Activated naive CD8-positive, alpha-beta T cell treated with anti-CD3 and anti-CD28 coated beads for 36 hours (primary cell): Measurements from ENCODE around the gene POFUT2. TPM values are rescaled to one million over a fixed set of nuclear protein-coding genes. Genes with fewer than 3 reads are reported as not detected.
A peak's percentile ranks its signal among the peaks of the same experiment; 100 is the strongest.

Experiments used
- DNase-seq: peaks from one replicate; pipeline ENCODE4 v3.0.0; 2021
- H3K27ac Mint-ChIP-seq: one replicate; pipeline ENCODE4 v1.8.0; 2022; ENCODE audit warnings: mild to moderate bottlenecking, moderate library complexity, mixed read lengths
- H3K27me3 Mint-ChIP-seq: one replicate; pipeline ENCODE4 v1.8.0; 2022; ENCODE audit warnings: mild to moderate bottlenecking, mixed read lengths
- H3K36me3 Mint-ChIP-seq: one replicate; pipeline ENCODE4 v1.8.0; 2021; ENCODE audit warnings: mild to moderate bottlenecking, mixed read lengths
- H3K4me1 Mint-ChIP-seq: one replicate; pipeline ENCODE4 v1.8.0; 2021; ENCODE audit warnings: mixed read lengths
- H3K4me3 Mint-ChIP-seq: one replicate; pipeline ENCODE4 v1.8.0; 2022; ENCODE audit warnings: mild to moderate bottlenecking, moderate library complexity, mixed read lengths
- H3K9me3 Mint-ChIP-seq: one replicate; pipeline ENCODE4 v1.8.0; 2022; ENCODE audit warnings: mixed read lengths
- total RNA-seq, 2 experiments: library from RNA; stranded (reverse); gene quantifications; one replicate each; pipeline ENCODE4 v1.2.3, GENCODE V29; 2021

The POFUT2 gene
- total RNA-seq, 2 experiments from 2014 or later, result 11.6 to 13.3 TPM

GRCh38 chr21:45234127-45234526 lies 53.6 kb downstream of the POFUT2 start:
- H3K4me3 Mint-ChIP-seq, result peak overlapping the region; percentile 48
- peaks cover 23% of the 10 kb centered on the region for H3K27me3 Mint-ChIP-seq
- no peaks in the 10 kb centered on the region for H3K36me3 Mint-ChIP-seq
- no peaks in the 10 kb centered on the region for H3K9me3 Mint-ChIP-seq
- no peaks in the 10 kb centered on the region for H3K4me1 Mint-ChIP-seq
- no peak overlapping the region for H3K27ac Mint-ChIP-seq
- no peak for DNase-seq

GRCh38 chr21:45231705-45232104 lies 56.0 kb downstream of the POFUT2 start:
- DNase-seq, result no peak
- H3K9me3 Mint-ChIP-seq, result no peaks in the 10 kb centered on the region
- H3K36me3 Mint-ChIP-seq, result no peaks in the 10 kb centered on the region
- peaks cover 11% of the 10 kb centered on the region for H3K27me3 Mint-ChIP-seq
- peaks cover 18% of the 10 kb centered on the region for H3K4me1 Mint-ChIP-seq
- no peak overlapping the region for H3K27ac Mint-ChIP-seq
- no peak overlapping the region for H3K4me3 Mint-ChIP-seq

GRCh38 chr21:45228656-45229240 lies 58.9 kb downstream of the POFUT2 start:
- Mint-ChIP-seq H3K27me3 (no peaks in the 10 kb centered on the region), H3K9me3 (no peaks in the 10 kb centered on the region), H3K4me1 (peaks cover 30% of the 10 kb centered on the region), H3K4me3 (no peak overlapping the region), H3K36me3 (no peaks in the 10 kb centered on the region), H3K27ac (no peak overlapping the region)
- DNase-seq, result no peak

GRCh38 chr21:45228171-45228641 lies 59.5 kb downstream of the POFUT2 start:
- DNase-seq, result peak; percentile 77
- H3K9me3 Mint-ChIP-seq, result no peaks in the 10 kb centered on the region
- H3K4me3 Mint-ChIP-seq, result no peak overlapping the region
- H3K27me3 Mint-ChIP-seq, result no peaks in the 10 kb centered on the region
- no peaks in the 10 kb centered on the region for H3K36me3 Mint-ChIP-seq
- H3K27ac Mint-ChIP-seq, result no peak overlapping the region
- peaks cover 30% of the 10 kb centered on the region for H3K4me1 Mint-ChIP-seq

GRCh38 chr21:45227735-45228134 lies 60.0 kb downstream of the POFUT2 start:
- no peaks in the 10 kb centered on the region for H3K27me3 Mint-ChIP-seq
- peaks cover 30% of the 10 kb centered on the region for H3K4me1 Mint-ChIP-seq
- no peak overlapping the region for H3K4me3 Mint-ChIP-seq
- no peak for DNase-seq
- H3K36me3 Mint-ChIP-seq, result no peaks in the 10 kb centered on the region
- H3K9me3 Mint-ChIP-seq, result no peaks in the 10 kb centered on the region
- no peak overlapping the region for H3K27ac Mint-ChIP-seq

- H3K27me3 Mint-ChIP-seq, result no peaks in the 10 kb centered on the region
- peak overlapping the region; percentile 25 for H3K27ac Mint-ChIP-seq
- H3K9me3 Mint-ChIP-seq, result no peaks in the 10 kb centered on the region
- no peaks in the 10 kb centered on the region for H3K36me3 Mint-ChIP-seq
- no peak overlapping the region for H3K4me3 Mint-ChIP-seq
- DNase-seq, result no peak
- peaks cover 30% of the 10 kb centered on the region for H3K4me1 Mint-ChIP-seq
Measured at GRCh38 chr21:45226540-45227326, 61.0 kb downstream of the POFUT2 start.

- H3K36me3 Mint-ChIP-seq, result no peaks in the 10 kb centered on the region
- H3K9me3 Mint-ChIP-seq, result no peaks in the 10 kb centered on the region
- DNase-seq, result no peak
- no peaks in the 10 kb centered on the region for H3K27me3 Mint-ChIP-seq
- H3K4me3 Mint-ChIP-seq, result no peak overlapping the region
- H3K27ac Mint-ChIP-seq, result peak overlapping the region; percentile 10
- peaks cover 30% of the 10 kb centered on the region for H3K4me1 Mint-ChIP-seq
Measured at GRCh38 chr21:45225741-45226327, 61.9 kb downstream of the POFUT2 start.

- Mint-ChIP-seq H3K9me3 (no peaks in the 10 kb centered on the region), H3K27ac (no peak overlapping the region), H3K36me3 (no peaks in the 10 kb centered on the region), H3K27me3 (no peaks in the 10 kb centered on the region), H3K4me1 (peaks cover 30% of the 10 kb centered on the region), H3K4me3 (no peak overlapping the region)
- DNase-seq, result no peak
Measured at GRCh38 chr21:45225041-45225740, 62.5 kb downstream of the POFUT2 start.

- no peak for DNase-seq
- no peak overlapping the region for H3K4me3 Mint-ChIP-seq
- H3K27me3 Mint-ChIP-seq, result no peaks in the 10 kb centered on the region
- H3K9me3 Mint-ChIP-seq, result no peaks in the 10 kb centered on the region
- H3K4me1 Mint-ChIP-seq, result peaks cover 30% of the 10 kb centered on the region
- no peak overlapping the region for H3K27ac Mint-ChIP-seq
- H3K36me3 Mint-ChIP-seq, result no peaks in the 10 kb centered on the region
Measured at GRCh38 chr21:45224189-45224938, 63.3 kb downstream of the POFUT2 start.

- no peak overlapping the region for H3K4me3 Mint-ChIP-seq
- DNase-seq, result no peak
- peaks cover 4% of the 10 kb centered on the region for H3K36me3 Mint-ChIP-seq
- H3K27me3 Mint-ChIP-seq, result no peaks in the 10 kb centered on the region
- no peak overlapping the region for H3K27ac Mint-ChIP-seq
- H3K9me3 Mint-ChIP-seq, result no peaks in the 10 kb centered on the region
- H3K4me1 Mint-ChIP-seq, result peaks cover 28% of the 10 kb centered on the region
Measured at GRCh38 chr21:45223236-45224185, 64.2 kb downstream of the POFUT2 start.

- peaks cover 17% of the 10 kb centered on the region for H3K36me3 Mint-ChIP-seq
- H3K4me3 Mint-ChIP-seq, result no peak overlapping the region
- no peak overlapping the region for H3K27ac Mint-ChIP-seq
- peaks cover 14% of the 10 kb centered on the region for H3K4me1 Mint-ChIP-seq
- H3K27me3 Mint-ChIP-seq, result no peaks in the 10 kb centered on the region
- no peak for DNase-seq
- H3K9me3 Mint-ChIP-seq, result peaks cover 8% of the 10 kb centered on the region
Measured at GRCh38 chr21:45222001-45222400, 65.7 kb downstream of the POFUT2 start.

GRCh38 chr21:45220714-45221490 lies 66.8 kb downstream of the POFUT2 start:
- Mint-ChIP-seq H3K27me3 (no peaks in the 10 kb centered on the region), H3K9me3 (peaks cover 14% of the 10 kb centered on the region), H3K36me3 (peaks cover 28% of the 10 kb centered on the region), H3K4me1 (peaks cover 3% of the 10 kb centered on the region), H3K27ac (no peak overlapping the region), H3K4me3 (no peak overlapping the region)
- DNase-seq, result no peak

GRCh38 chr21:45220071-45220481 lies 67.6 kb downstream of the POFUT2 start:
- DNase-seq, result no peak
- no peaks in the 10 kb centered on the region for H3K4me1 Mint-ChIP-seq
- no peak overlapping the region for H3K27ac Mint-ChIP-seq
- H3K9me3 Mint-ChIP-seq, result peaks cover 14% of the 10 kb centered on the region
- H3K27me3 Mint-ChIP-seq, result no peaks in the 10 kb centered on the region
- H3K36me3 Mint-ChIP-seq, result peaks cover 28% of the 10 kb centered on the region
- H3K4me3 Mint-ChIP-seq, result no peak overlapping the region
